HEK293 (cell line): ENCODE results near the gene PRSS48.
"Not testable (repeated sequence)": the region's sequence is repeated elsewhere in the genome, so short reads cannot be mapped to it uniquely, and the experiment has no call there.

ENCODE experiments used
- CTCF ChIA-PET: fragments of 350-600 bp; formaldehyde crosslinking; extraction: SDS; loops from one replicate; lab custom pipeline; 2021; ENCODE audit warnings: antibody characterized with exemption; lab: Yijun Ruan, JAX
- POLR2A ChIA-PET: fragments of 300-600 bp; formaldehyde crosslinking; extraction: SDS; loops from one replicate; lab custom pipeline; 2020; ENCODE audit warnings: antibody characterized with exemption, inconsistent platforms; lab: Yijun Ruan, JAX
- H3K27ac ChIP-seq: fragments of 200-500 bp; sonication (Bioruptor generic); 2 replicates; pipeline ENCODE4 v1.5.1; 2014; ENCODE audit warnings: low read depth, low read length, control low read depth, inconsistent platforms; ENCODE audit errors: extremely low read depth
- H3K36me3 ChIP-seq, 2 experiments: fragments of 200-500 bp in 1 of 2; sonication (Bioruptor generic) in 1 of 2; 1 replicate in 1 of 2; 2 replicates in 1 of 2; pipeline ENCODE4 v1.5.1; 2014 to 2017; ENCODE audit warnings: inconsistent platforms in 2 of 2, low read length in 2 of 2; ENCODE audit not compliant: control insufficient read depth in 2 of 2, insufficient read depth in 1 of 2
- H3K4me1 ChIP-seq: fragments of 200-500 bp; sonication (Bioruptor generic); 2 replicates; pipeline ENCODE4 v1.5.1; 2014; ENCODE audit warnings: mild to moderate bottlenecking, low read length, inconsistent platforms; ENCODE audit not compliant: control insufficient read depth, insufficient read depth
- H3K4me3 ChIP-seq: 2 replicates; pipeline ENCODE4 v1.5.1; 2011; ENCODE audit warnings: low read depth, mild to moderate bottlenecking, control low read depth, low read length, moderate library complexity
- H3K9me3 ChIP-seq: fragments of 200-500 bp; sonication (Bioruptor generic); 2 replicates; pipeline ENCODE4 v1.5.1; 2014; ENCODE audit warnings: low read depth, low read length, inconsistent platforms; ENCODE audit not compliant: control insufficient read depth, insufficient read depth
- OVOL3 ChIP-seq: fragments of 450-650 bp; formaldehyde crosslinking; IDR thresholded peaks from 2 replicates; pipeline ENCODE4 v1.5.1; 2016; ENCODE audit warnings: missing biosample characterization, missing genetic modification characterization
- WT1 ChIP-seq: fragments of 450-650 bp; formaldehyde crosslinking; IDR thresholded peaks from 2 replicates; pipeline ENCODE4 v1.5.1; 2016; ENCODE audit warnings: missing biosample characterization, missing genetic modification characterization
- ZBTB7A ChIP-seq: fragments of 450-650 bp; formaldehyde crosslinking; IDR thresholded peaks from 2 replicates; pipeline ENCODE4 v1.5.1; 2016; ENCODE audit warnings: low read depth, missing biosample characterization, missing genetic modification characterization
- ZNF112 ChIP-seq: fragments of 450-650 bp; formaldehyde crosslinking; IDR thresholded peaks from 2 replicates; pipeline ENCODE4 v1.5.0; 2017; ENCODE audit warnings: missing biosample characterization, missing genetic modification characterization
- ZNF138 ChIP-seq: fragments of 450-650 bp; formaldehyde crosslinking; IDR thresholded peaks from 2 replicates; pipeline ENCODE4 v1.5.1; 2016; ENCODE audit warnings: missing biosample characterization, missing genetic modification characterization, borderline replicate concordance
- ZNF155 ChIP-seq: fragments of 450-650 bp; formaldehyde crosslinking; IDR thresholded peaks from 2 replicates; pipeline ENCODE4 v1.5.1; 2016; ENCODE audit warnings: missing biosample characterization, missing genetic modification characterization
- ZNF335 ChIP-seq: fragments of 450-650 bp; formaldehyde crosslinking; conservative IDR thresholded peaks from 2 replicates; pipeline ENCODE4 v1.5.1; 2016; ENCODE audit warnings: missing biosample characterization, missing genetic modification characterization
- ZNF341 ChIP-seq: fragments of 450-650 bp; formaldehyde crosslinking; IDR thresholded peaks from 2 replicates; pipeline ENCODE4; 2016; ENCODE audit warnings: low read depth, missing biosample characterization, missing genetic modification characterization
- ZNF350 ChIP-seq: fragments of 450-650 bp; formaldehyde crosslinking; IDR thresholded peaks from 2 replicates; pipeline ENCODE4 v1.5.0; 2017; ENCODE audit warnings: missing biosample characterization, mild to moderate bottlenecking, missing genetic modification characterization
- ZNF561 ChIP-seq: fragments of 450-650 bp; IDR thresholded peaks from 2 replicates; pipeline ENCODE4 v1.5.1; 2018; ENCODE audit warnings: missing biosample characterization, missing genetic modification characterization, borderline replicate concordance
- ZNF610 ChIP-seq: fragments of 450-650 bp; formaldehyde crosslinking; IDR thresholded peaks from 2 replicates; pipeline ENCODE4 v1.5.1; 2016; ENCODE audit warnings: missing biosample characterization, missing genetic modification characterization, borderline replicate concordance
- TF ChIP-seq, protein P1 (sequence below): fragments of 450-650 bp; formaldehyde crosslinking; IDR thresholded peaks from 2 replicates; pipeline ENCODE4 v1.5.1; 2017; ENCODE audit warnings: missing biosample characterization, mild to moderate bottlenecking, missing genetic modification characterization, moderate library complexity
- TF ChIP-seq, protein P2 (sequence below): fragments of 450-650 bp; formaldehyde crosslinking; IDR thresholded peaks from 2 replicates; pipeline ENCODE4 v1.5.1; 2016; ENCODE audit warnings: missing biosample characterization, missing genetic modification characterization

Gene PRSS48

DNA sequence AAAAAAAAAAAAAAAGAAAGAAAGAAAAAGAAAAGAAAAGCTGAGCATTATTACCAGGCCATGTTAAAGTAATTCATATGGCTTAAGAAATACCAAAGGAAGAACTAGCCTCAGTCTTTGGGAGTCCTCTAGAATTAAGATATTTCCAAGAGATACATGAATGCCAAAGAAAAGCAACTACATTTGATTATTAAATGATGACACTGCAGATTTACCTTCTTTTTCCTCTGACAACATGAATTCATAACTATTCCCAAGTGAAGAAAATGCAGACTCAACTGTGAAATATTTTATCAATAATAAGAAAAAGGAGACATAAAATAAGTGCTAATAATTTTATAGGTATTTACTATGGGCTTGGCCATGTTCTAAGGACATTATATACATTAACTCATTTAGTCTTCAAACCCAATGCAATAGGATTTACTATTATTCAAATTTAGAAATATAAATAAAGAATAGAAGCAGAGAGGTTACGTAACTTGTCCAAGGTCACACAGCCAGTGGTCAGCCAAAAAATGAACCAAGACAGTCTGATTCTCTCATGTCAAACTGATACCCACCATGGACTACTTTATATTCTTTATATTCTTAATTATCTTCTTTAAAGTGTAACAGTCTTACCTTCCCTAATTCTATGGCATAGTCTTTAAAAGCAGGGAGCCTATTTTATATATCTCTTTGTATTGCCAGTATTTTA lies 41.5 kb downstream of the PRSS48 start (continued):
- no peak for TF ChIP-seq ZNF561 (tag by site-specific recombination)

DNA sequence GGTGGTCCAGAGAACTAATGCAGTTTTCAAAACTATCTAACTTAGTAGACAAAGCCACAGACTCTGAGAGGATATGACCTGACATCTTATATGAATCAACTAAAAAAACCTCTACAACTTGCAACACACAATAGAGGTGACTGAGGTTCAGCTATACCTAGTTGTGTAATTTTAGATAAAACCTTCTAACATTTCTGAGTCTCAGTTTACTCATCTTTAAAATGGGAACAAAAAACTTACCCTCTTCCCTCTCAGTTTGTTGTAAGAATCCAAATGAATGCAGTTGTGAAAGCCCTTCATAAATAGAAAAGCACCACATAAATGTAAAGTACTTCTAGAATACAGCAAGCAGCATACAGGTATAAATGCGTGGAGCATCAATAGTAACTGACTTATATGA lies 42.5 kb downstream of the PRSS48 start:
- Histone ChIP-seq H3K4me1 (peaks cover 17% of the 10 kb centered on the region), H3K9me3 (no peaks in the 10 kb centered on the region), H3K4me3 (no peak overlapping the region), H3K36me3 (no peaks in the 10 kb centered on the region), H3K27ac (no peak overlapping the region)
- CTCF ChIA-PET = no interaction called here
- POLR2A ChIA-PET = no interaction called here
- TF ChIP-seq ZNF341 (tag by site-specific recombination) (no peak), ZNF335 (tag by site-specific recombination) (no peak)

DNA sequence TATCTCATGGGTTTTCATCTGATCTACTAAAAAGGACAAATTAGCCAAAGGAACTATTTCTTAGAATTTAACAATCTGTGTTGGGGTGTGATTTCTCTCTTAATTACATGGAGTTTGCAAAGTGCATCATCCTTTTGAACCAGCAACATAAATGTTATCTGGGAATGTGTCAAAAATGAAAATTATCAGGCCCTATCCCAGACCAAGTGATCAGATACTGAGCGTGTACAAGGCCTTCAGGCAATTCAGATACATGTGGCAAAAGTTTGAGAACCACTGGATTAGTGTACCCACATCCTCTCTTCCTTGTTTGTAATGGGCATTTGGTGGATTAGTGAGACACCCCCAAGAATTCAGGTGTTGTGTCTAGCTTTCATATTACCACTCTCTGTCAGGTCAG lies 44.6 kb downstream of the PRSS48 start:
- CTCF ChIA-PET = no interaction called here
- Histone ChIP-seq H3K4me3 (no peak overlapping the region), H3K36me3 (no peaks in the 10 kb centered on the region), H3K4me1 (peaks cover 13% of the 10 kb centered on the region), H3K9me3 (no peaks in the 10 kb centered on the region), H3K27ac (no peak overlapping the region)
- POLR2A ChIA-PET = interaction anchor here (0.6 kb wide), 1 partner anchor 1725 kb away, joined by 4 read pairs; no protein-coding TSS in a partner anchor
- TF ChIP-seq ZNF610 (tag by site-specific recombination) (no peak), ZNF335 (tag by site-specific recombination) (no peak), ZBTB7A (tag by site-specific recombination) (no peak)
- TF ChIP-seq, protein P1, sequence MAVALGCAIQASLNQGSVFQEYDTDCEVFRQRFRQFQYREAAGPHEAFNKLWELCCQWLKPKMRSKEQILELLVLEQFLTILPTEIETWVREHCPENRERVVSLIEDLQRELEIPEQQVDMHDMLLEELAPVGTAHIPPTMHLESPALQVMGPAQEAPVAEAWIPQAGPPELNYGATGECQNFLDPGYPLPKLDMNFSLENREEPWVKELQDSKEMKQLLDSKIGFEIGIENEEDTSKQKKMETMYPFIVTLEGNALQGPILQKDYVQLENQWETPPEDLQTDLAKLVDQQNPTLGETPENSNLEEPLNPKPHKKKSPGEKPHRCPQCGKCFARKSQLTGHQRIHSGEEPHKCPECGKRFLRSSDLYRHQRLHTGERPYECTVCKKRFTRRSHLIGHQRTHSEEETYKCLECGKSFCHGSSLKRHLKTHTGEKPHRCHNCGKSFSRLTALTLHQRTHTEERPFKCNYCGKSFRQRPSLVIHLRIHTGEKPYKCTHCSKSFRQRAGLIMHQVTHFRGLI (tag by site-specific recombination) = no peak

DNA sequence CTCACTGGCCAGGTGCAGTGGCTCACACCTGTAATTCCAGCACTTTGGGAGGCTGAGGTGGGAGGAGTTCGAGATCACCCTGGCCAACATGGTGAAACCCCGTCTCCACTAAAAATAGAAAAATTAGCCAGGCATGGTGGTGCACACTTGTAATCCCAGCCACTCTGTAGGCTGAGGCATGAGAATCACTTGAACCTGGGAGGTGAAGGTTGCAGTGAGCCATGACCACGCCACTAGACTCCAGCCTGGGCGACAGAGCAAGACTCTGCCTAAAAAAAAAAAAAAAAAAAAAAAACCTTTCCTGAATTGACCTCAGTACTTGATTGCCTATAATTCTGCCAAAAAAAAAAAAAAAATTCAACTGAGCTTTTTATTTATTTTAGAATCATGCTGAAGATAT lies 45.2 kb downstream of the PRSS48 start:
- CTCF ChIA-PET = interaction anchor here (0.6 kb wide), 1 partner anchor 45 kb away, joined by 3 read pairs; the partner anchor contains the start of gene PRSS48
- POLR2A ChIA-PET = interaction anchor here (0.6 kb wide), 1 partner anchor 1725 kb away, joined by 4 read pairs; no protein-coding TSS in a partner anchor
- TF ChIP-seq, protein P2, sequence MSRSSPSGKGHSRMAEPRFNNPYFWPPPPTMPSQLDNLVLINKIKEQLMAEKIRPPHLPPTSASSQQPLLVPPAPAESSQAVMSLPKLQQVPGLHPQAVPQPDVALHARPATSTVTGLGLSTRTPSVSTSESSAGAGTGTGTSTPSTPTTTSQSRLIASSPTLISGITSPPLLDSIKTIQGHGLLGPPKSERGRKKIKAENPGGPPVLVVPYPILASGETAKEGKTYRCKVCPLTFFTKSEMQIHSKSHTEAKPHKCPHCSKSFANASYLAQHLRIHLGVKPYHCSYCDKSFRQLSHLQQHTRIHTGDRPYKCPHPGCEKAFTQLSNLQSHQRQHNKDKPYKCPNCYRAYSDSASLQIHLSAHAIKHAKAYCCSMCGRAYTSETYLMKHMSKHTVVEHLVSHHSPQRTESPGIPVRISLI = 0 out of 2 replicates have a peak, but pooled peaks have one; percentile 38
- not testable (repeated sequence) for H3K9me3 ChIP-seq, H3K36me3 ChIP-seq, H3K4me3 ChIP-seq, H3K27ac ChIP-seq
- peaks cover 13% of the 10 kb centered on the region for H3K4me1 ChIP-seq

DNA sequence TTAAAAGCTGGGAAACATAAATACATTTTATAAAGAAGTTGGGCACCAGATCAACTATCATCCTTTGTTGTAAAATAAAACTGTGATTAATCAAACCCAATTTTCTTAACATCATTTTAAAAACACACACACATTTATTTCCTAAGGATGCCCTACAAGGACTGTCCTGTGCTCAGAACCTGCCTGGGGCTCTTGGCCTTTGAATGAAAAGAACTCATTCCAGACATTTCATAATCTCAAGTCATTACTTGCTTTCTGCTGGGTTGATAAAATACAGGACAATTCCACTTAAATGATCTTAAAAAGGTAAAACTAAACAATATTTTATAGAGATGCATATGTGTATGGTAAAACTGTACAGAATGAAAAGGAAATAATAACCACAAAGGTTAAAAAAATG lies 45.6 kb downstream of the PRSS48 start:
- Histone ChIP-seq H3K27ac (no peak overlapping the region), H3K9me3 (no peaks in the 10 kb centered on the region), H3K4me1 (peaks cover 13% of the 10 kb centered on the region), H3K4me3 (no peak overlapping the region), H3K36me3 (no peaks in the 10 kb centered on the region)
- ChIA-PET POLR2A (no interaction called here), CTCF (interaction anchor here (0.6 kb wide), 1 partner anchor 46 kb away, joined by 3 read pairs; the partner anchor contains the start of gene PRSS48)
- no peak for TF ChIP-seq ZNF138
- no peak for TF ChIP-seq ZNF561 (tag by site-specific recombination)
- no peak for TF ChIP-seq ZNF350 (tag by site-specific recombination)
- no peak for TF ChIP-seq WT1
- no peak for TF ChIP-seq OVOL3 (tag by site-specific recombination)
- no peak for TF ChIP-seq ZNF155
- TF ChIP-seq ZNF112 (tag by site-specific recombination) = no peak
